CD4-positive, CD25-positive, alpha-beta regulatory T cell (primary cell): ENCODE data around the gene B3GALT5. TPM values are rescaled to one million over a fixed set of nuclear protein-coding genes. Genes with fewer than 3 reads are reported as not detected.
"Not testable (repeated sequence)": the region's sequence is repeated elsewhere in the genome, so short reads cannot be mapped to it uniquely, and the experiment has no call there.

ENCODE experiments used
- ATAC-seq, 2 donors: fragments of 150-1000 bp; cut with Tn5 transposase; one replicate each; pipeline ENCODE4 v1.10.0; 2021; ENCODE audit warnings: low read depth in 2 of 2, moderate number of reproducible peaks in 2 of 2, moderate library complexity in 1 of 2
- DNase-seq, 3 donors: peaks; one replicate each; pipeline versions ENCODE4 v3.0.0 to v3.0.0-alpha.2; 2012 to 2022; ENCODE audit warnings: mixed read lengths in 1 of 3
- H3K27ac ChIP-seq: one replicate; pipeline ENCODE4 v1.7.0; 2013; ENCODE audit warnings: mild to moderate bottlenecking, low read length; ENCODE audit not compliant: insufficient read depth, poor library complexity, severe bottlenecking
- H3K27me3 ChIP-seq: one replicate; pipeline ENCODE4 v1.7.0; 2013; ENCODE audit warnings: low read length; ENCODE audit not compliant: control insufficient read depth, insufficient read depth
- H3K36me3 ChIP-seq: one replicate; pipeline ENCODE4 v1.7.0; 2013; ENCODE audit warnings: mild to moderate bottlenecking, low read length, moderate library complexity; ENCODE audit not compliant: control insufficient read depth, insufficient read depth
- H3K4me1 ChIP-seq: 2 replicates; pipeline ENCODE4 v1.7.0; 2013; ENCODE audit warnings: mild to moderate bottlenecking, low read length; ENCODE audit not compliant: insufficient read depth, control insufficient read depth, poor library complexity, severe bottlenecking
- H3K4me3 ChIP-seq: one replicate; pipeline ENCODE4 v1.7.0; 2013; ENCODE audit warnings: low read depth, mild to moderate bottlenecking, low read length, moderate library complexity
- H3K9me3 ChIP-seq, 2 experiments: 1 replicate in 1 of 2; 2 replicates in 1 of 2; pipeline ENCODE4 v1.7.0; 2013; ENCODE audit warnings: low read length in 2 of 2, mild to moderate bottlenecking in 1 of 2, moderate library complexity in 1 of 2; ENCODE audit not compliant: control insufficient read depth in 2 of 2
- H3K27ac Mint-ChIP-seq, 3 donors: one replicate each; pipeline ENCODE4 v1.8.0; 2020 to 2022; ENCODE audit warnings: mild to moderate bottlenecking in 3 of 3, mixed read lengths in 3 of 3, moderate library complexity in 2 of 3
- H3K27me3 Mint-ChIP-seq: one replicate; pipeline ENCODE4 v1.8.0; 2022; ENCODE audit warnings: mild to moderate bottlenecking, mixed read lengths
- H3K36me3 Mint-ChIP-seq: one replicate; pipeline ENCODE4 v1.8.0; 2020; ENCODE audit warnings: mixed read lengths
- H3K4me1 Mint-ChIP-seq, 4 donors: one replicate each; pipeline ENCODE4 v1.8.0; 2020 to 2022; ENCODE audit warnings: mixed read lengths in 4 of 4, mild to moderate bottlenecking in 1 of 4
- H3K4me3 Mint-ChIP-seq, 4 donors: one replicate each; pipeline ENCODE4 v1.8.0; 2020 to 2022; ENCODE audit warnings: mild to moderate bottlenecking in 4 of 4, mixed read lengths in 4 of 4, moderate library complexity in 3 of 4
- H3K9me3 Mint-ChIP-seq, 7 donors: one replicate each; pipeline ENCODE4 v1.8.0; 2020 to 2022; ENCODE audit warnings: mixed read lengths in 7 of 7, mild to moderate bottlenecking in 3 of 7, moderate library complexity in 2 of 7
- polyA plus RNA-seq, 4 donors: library from polyadenylated mRNA; unstranded; fragments of 300-500 nt; fragmentation: Illumina TruSeq; gene quantifications; one replicate each; pipeline ENCODE4 v1.2.3, GENCODE V29; 2021
- total RNA-seq: library from RNA; stranded (reverse); gene quantifications from one replicate; pipeline ENCODE4 v1.2.3, GENCODE V29; 2022

Gene B3GALT5
- total and polyA plus RNA-seq, 5 donors from 2014 or later = not detected

DNA sequence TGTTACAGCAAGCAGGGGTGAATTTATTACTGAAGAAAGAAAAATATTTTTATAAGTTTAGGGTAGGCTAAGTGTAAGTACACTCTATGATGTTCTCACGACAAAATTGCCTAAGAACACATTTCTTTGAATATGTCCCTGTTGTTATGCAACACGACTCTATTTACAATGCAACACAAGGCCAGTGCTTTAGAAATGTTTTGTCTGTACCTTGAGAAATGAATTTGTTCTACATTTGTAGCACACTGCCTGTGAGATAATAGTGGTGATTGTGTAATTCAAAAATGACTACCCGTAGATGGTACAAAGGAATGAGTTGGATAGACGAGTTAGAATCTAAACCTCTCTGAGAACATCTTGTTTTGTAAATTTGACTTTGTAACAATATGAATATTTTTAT, 68.5 kb downstream of the B3GALT5 start:
- H3K9me3 Mint-ChIP-seq = peaks cover 0 to 5% (median 2%) of the 10 kb centered on the region in 7 donors
- no peak overlapping the region for H3K27ac Mint-ChIP-seq
- no peaks in the 10 kb centered on the region for H3K27me3 Mint-ChIP-seq
- no peaks in the 10 kb centered on the region for H3K4me1 Mint-ChIP-seq
- no peak for DNase-seq
- Histone ChIP-seq H3K9me3 (no peaks in the 10 kb centered on the region), H3K27me3 (no peaks in the 10 kb centered on the region), H3K4me3 (no peak overlapping the region), H3K4me1 (no peaks in the 10 kb centered on the region), H3K36me3 (no peaks in the 10 kb centered on the region), H3K27ac (no peak overlapping the region)
- ATAC-seq = no peak
- no peak overlapping the region for H3K4me3 Mint-ChIP-seq
- no peaks in the 10 kb centered on the region for H3K36me3 Mint-ChIP-seq

DNA sequence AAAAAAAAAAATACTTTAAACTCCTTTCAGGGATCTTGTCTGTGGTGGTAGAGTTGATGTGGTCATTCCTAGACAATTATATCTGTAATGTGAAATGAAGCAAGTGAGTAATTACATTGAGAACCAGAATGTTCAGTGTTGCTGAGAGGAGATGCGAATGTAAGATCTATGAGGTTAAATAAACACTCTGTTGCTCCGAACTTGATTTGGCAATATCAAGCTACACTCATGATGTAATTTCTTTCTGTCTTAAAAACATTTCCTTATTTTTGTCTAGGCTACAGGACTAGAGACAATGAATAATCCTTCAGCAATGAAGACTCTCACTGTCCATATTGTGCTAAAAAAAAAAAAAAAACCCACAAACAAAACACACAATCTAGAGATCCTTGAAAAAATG, 69.1 kb downstream of the B3GALT5 start:
- Mint-ChIP-seq H3K27me3 (no peaks in the 10 kb centered on the region), H3K4me3 (no peak overlapping the region), H3K36me3 (no peaks in the 10 kb centered on the region), H3K27ac (no peak overlapping the region), H3K9me3 (peaks cover 0 to 5% (median 0%) of the 10 kb centered on the region in 7 donors), H3K4me1 (no peaks in the 10 kb centered on the region)
- Histone ChIP-seq H3K4me3 (no peak overlapping the region), H3K27me3 (no peaks in the 10 kb centered on the region), H3K36me3 (no peaks in the 10 kb centered on the region), H3K9me3 (no peaks in the 10 kb centered on the region), H3K4me1 (no peaks in the 10 kb centered on the region), H3K27ac (no peak overlapping the region)
- no peak for ATAC-seq
- no peak for DNase-seq

DNA sequence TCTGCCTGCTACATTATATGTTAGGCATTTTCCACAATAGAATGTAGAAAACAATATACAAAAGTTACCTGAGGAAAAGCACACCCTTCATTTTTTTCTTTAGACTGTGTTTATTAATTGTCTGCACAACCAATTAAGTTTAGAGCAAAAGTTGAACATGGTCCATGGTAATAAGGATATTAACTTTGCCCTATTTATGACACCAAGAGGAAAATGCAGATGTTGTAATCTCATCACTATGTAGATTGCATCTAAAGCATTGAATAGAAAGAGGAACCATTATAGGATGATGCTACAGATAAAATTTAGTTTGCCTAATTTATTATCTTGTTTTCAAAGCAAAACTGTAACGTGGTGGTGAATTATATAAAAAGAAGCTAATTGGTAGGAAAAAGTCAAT, 72.5 kb downstream of the B3GALT5 start:
- Histone ChIP-seq H3K4me3 (no peak overlapping the region), H3K9me3 (no peaks in the 10 kb centered on the region), H3K27ac (no peak overlapping the region), H3K4me1 (no peaks in the 10 kb centered on the region), H3K36me3 (no peaks in the 10 kb centered on the region), H3K27me3 (no peaks in the 10 kb centered on the region)
- Mint-ChIP-seq H3K27ac (no peak overlapping the region), H3K4me3 (no peak overlapping the region), H3K27me3 (no peaks in the 10 kb centered on the region), H3K9me3 (peaks cover 0 to 5% (median 2%) of the 10 kb centered on the region in 7 donors), H3K36me3 (no peaks in the 10 kb centered on the region), H3K4me1 (no peaks in the 10 kb centered on the region)
- no peak for ATAC-seq
- DNase-seq = no peak

DNA sequence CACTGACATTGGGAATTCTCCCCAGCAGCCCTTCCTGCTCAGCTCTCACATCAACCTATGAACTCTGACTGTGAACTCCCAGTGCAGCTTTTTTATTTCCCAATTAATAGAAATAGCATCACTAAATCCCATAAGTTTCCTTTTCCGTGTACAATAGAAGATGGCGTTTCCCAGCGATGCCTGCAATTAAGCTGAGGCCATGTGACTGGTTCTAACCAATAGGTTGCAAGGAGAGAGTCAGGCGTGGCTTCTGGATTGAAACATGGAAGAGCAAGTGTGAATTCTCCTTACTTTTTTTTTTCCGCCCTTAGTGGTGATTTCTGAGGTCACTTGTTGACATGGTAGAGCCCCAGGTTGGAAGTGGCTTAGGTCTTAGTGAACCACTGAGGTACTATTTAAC, 73.3 kb downstream of the B3GALT5 start:
- Mint-ChIP-seq H3K36me3 (no peaks in the 10 kb centered on the region), H3K9me3 (peaks cover 0 to 5% (median 2%) of the 10 kb centered on the region in 7 donors), H3K27ac (no peak overlapping the region), H3K4me3 (no peak overlapping the region), H3K4me1 (no peaks in the 10 kb centered on the region), H3K27me3 (no peaks in the 10 kb centered on the region)
- no peak overlapping the region for H3K27ac ChIP-seq
- no peaks in the 10 kb centered on the region for H3K36me3 ChIP-seq
- no peak for ATAC-seq
- no peaks in the 10 kb centered on the region for H3K9me3 ChIP-seq
- no peaks in the 10 kb centered on the region for H3K27me3 ChIP-seq
- no peak for DNase-seq
- no peaks in the 10 kb centered on the region for H3K4me1 ChIP-seq
- no peak overlapping the region for H3K4me3 ChIP-seq

DNA sequence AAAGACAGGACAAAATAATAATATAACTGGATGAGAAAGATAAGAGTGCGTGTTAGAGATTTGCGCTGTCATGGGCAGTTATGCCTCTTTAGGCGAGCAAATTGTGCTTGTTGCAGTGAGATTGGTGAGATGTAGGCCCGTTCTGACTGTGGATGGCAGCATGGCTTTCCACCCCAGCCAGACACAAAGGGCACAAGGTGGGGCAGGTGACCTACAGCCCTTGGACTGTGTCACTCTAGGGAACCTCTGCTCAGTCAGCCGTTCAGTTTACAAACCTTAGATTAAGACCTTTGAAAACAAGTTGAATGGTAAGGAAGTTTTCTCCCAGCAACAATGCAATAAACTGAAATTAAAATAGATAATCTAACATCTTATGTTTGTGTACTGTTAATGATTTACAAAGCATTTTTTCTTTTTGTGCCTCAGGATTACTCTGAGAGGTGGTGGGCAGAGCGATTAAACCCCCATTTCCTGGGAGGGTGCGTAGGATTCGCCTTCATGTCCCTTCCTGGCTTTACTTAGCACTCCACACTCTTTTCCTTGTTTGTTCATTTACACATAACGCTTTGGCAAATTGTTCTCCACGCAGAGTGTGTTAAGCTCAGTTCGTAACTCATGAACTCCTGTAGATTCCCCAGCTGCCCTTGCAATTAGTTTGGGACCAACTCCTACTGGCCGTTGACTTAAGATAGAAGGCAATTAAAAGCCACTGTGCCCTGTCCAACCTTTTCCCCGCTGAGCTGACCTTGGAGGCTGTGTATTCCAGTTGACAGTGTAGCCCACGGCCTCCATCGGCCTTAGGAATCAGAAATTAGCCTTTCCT, 74.1 kb downstream of the B3GALT5 start:
- Mint-ChIP-seq H3K36me3 (no peaks in the 10 kb centered on the region), H3K27me3 (no peaks in the 10 kb centered on the region), H3K4me3 (no peak overlapping the region), H3K27ac (no peak overlapping the region), H3K4me1 (no peaks in the 10 kb centered on the region), H3K9me3 (peaks cover 0 to 5% (median 2%) of the 10 kb centered on the region in 7 donors)
- no peak for DNase-seq
- ATAC-seq = no peak
- Histone ChIP-seq H3K9me3 (no peaks in the 10 kb centered on the region), H3K36me3 (no peaks in the 10 kb centered on the region), H3K4me1 (no peaks in the 10 kb centered on the region), H3K27me3 (no peaks in the 10 kb centered on the region), H3K4me3 (no peak overlapping the region), H3K27ac (no peak overlapping the region)

DNA sequence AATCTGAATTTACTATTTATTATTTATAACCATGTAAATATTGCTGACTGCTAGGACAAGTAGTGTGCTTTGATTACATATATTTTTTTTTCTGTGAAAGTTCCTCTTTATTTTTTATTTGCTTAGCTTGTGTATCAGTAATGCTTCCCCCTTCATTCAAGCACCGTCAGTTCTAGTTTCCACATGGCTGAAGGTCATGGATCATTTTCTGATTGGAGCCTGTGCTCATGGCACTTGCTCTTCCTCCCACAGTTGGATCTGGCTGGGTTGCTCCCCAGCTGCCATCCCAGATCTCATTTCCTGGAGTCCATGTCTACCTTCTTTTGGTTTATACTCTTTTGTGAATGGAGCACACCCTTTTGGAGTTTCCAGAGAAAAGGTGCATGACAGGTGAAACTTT, 75.3 kb downstream of the B3GALT5 start:
- no peak for ATAC-seq
- H3K4me1 Mint-ChIP-seq = no peaks in the 10 kb centered on the region
- DNase-seq = no peak
- H3K9me3 Mint-ChIP-seq = peaks cover 0 to 4% (median 2%) of the 10 kb centered on the region in 7 donors
- H3K27ac Mint-ChIP-seq = no peak overlapping the region
- H3K36me3 Mint-ChIP-seq = no peaks in the 10 kb centered on the region
- no peaks in the 10 kb centered on the region for H3K27me3 ChIP-seq
- no peaks in the 10 kb centered on the region for H3K27me3 Mint-ChIP-seq
- no peak overlapping the region for H3K27ac ChIP-seq
- no peaks in the 10 kb centered on the region for H3K4me1 ChIP-seq
- no peak overlapping the region for H3K4me3 ChIP-seq
- H3K36me3 ChIP-seq = no peaks in the 10 kb centered on the region
- no peaks in the 10 kb centered on the region for H3K9me3 ChIP-seq
- H3K4me3 Mint-ChIP-seq = no peak overlapping the region

DNA sequence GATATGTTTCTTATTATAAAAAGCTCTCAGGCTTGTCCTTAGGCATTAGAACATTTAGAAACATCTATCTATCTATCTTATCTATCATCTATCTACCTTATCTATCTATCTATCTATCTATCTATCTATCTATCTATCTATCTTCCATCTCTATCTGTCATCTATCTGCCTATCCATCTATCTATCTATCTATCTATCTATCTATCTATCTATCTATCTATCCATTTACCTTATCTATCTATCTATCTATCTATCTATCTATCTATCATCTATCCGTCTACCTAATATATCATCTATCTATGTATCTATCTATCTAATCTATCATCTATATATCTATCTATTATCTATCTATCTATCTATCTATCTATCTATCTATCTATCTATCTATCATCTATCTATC, 77.1 kb downstream of the B3GALT5 start:
- H3K27me3 Mint-ChIP-seq, H3K36me3 Mint-ChIP-seq: not testable (repeated sequence)

DNA sequence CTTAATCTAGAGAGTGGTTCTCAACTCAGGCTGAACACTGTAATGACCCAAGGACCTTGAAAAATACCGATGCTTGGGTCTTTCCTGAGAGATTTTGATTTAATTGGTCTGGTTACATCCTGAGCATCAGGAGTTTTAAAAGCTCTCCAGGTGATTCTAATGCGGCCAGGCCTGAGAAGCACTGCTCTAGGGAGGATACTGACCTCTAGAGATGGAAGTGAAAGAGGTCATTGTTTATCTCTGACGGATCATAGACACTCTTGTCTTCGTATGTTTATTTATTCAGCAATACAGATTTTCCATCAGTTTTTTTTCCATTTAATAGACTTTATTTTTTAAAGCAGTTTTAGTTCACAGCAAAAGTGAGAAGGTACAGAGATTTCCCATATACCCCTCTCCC, 77.7 kb downstream of the B3GALT5 start:
- no peaks in the 10 kb centered on the region for H3K4me1 ChIP-seq
- no peak for ATAC-seq
- no peak overlapping the region for H3K4me3 ChIP-seq
- H3K27ac ChIP-seq = no peak overlapping the region
- no peaks in the 10 kb centered on the region for H3K36me3 ChIP-seq
- H3K27me3 ChIP-seq = no peaks in the 10 kb centered on the region
- H3K9me3 ChIP-seq = no peaks in the 10 kb centered on the region
- Mint-ChIP-seq H3K9me3 (peaks cover 0 to 3% (median 0%) of the 10 kb centered on the region in 7 donors), H3K27ac (no peak overlapping the region), H3K36me3 (no peaks in the 10 kb centered on the region), H3K27me3 (no peaks in the 10 kb centered on the region), H3K4me3 (no peak overlapping the region), H3K4me1 (no peaks in the 10 kb centered on the region)
- no peak for DNase-seq

More for the DNA sequence above, 77.1 kb downstream of the B3GALT5 start:
- H3K4me1 Mint-ChIP-seq, H3K4me1 ChIP-seq, H3K27ac Mint-ChIP-seq, H3K9me3 ChIP-seq, H3K9me3 Mint-ChIP-seq, H3K36me3 ChIP-seq, H3K27me3 ChIP-seq, DNase-seq, ATAC-seq, H3K4me3 Mint-ChIP-seq, H3K27ac ChIP-seq, H3K4me3 ChIP-seq: not testable (repeated sequence)
